CD8-positive, alpha-beta memory T cell (primary cell): ENCODE data around the gene VEGFB. TPM values are rescaled to one million over a fixed set of nuclear protein-coding genes. Genes with fewer than 3 reads are reported as not detected.
A peak's percentile ranks its signal among the peaks of the same experiment; 100 is the strongest.

Experiments
- CTCF ChIA-PET: fragments of 350-600 bp; sonication (Branson Sonifier 250); formaldehyde crosslinking; loops from one replicate; lab custom pipeline; 2021; ENCODE audit warnings: antibody characterized with exemption; lab: Charles Lee
- POLR2A ChIA-PET: fragments of 350-600 bp; sonication (Branson Sonifier 250); formaldehyde crosslinking; loops from one replicate; lab custom pipeline; 2021; ENCODE audit warnings: antibody characterized with exemption; lab: Charles Lee
- DNase-seq, 5 donors: peaks; one replicate each; pipeline versions ENCODE4 v3.0.0 to v3.0.0-alpha.2; 2020 to 2022; ENCODE audit warnings: mixed read lengths in 1 of 5
- H3K27ac ChIP-seq: one replicate; pipeline ENCODE4 v1.7.0; 2013; ENCODE audit warnings: low read depth, mild to moderate bottlenecking, low read length, moderate library complexity
- H3K27me3 ChIP-seq: 2 replicates; pipeline ENCODE4 v1.7.0; 2013; ENCODE audit warnings: low read length, mild to moderate bottlenecking; ENCODE audit not compliant: insufficient read depth, poor library complexity, severe bottlenecking
- H3K36me3 ChIP-seq: 2 replicates; pipeline ENCODE4 v1.7.0; 2013; ENCODE audit warnings: mild to moderate bottlenecking, low read length, moderate library complexity; ENCODE audit not compliant: insufficient read depth
- H3K4me1 ChIP-seq: 2 replicates; pipeline ENCODE4 v1.7.0; 2013; ENCODE audit warnings: mild to moderate bottlenecking, low read length, moderate library complexity; ENCODE audit not compliant: insufficient read depth
- H3K4me3 ChIP-seq: 2 replicates; pipeline ENCODE4 v1.7.0; 2013; ENCODE audit warnings: mild to moderate bottlenecking, low read length
- H3K9me3 ChIP-seq: 2 replicates; pipeline ENCODE4 v1.7.0; 2013; ENCODE audit warnings: mild to moderate bottlenecking, low read length
- H3K27ac Mint-ChIP-seq, 8 donors: one replicate each; pipeline ENCODE4 v1.8.0; 2020 to 2021; ENCODE audit warnings: mixed read lengths in 8 of 8, mild to moderate bottlenecking in 6 of 8, inconsistent platforms in 3 of 8, moderate library complexity in 3 of 8
- H3K27me3 Mint-ChIP-seq, 2 donors: one replicate each; pipeline ENCODE4 v1.8.0; 2020 to 2021; ENCODE audit warnings: mixed read lengths in 2 of 2, mild to moderate bottlenecking in 1 of 2, moderate library complexity in 1 of 2
- H3K36me3 Mint-ChIP-seq, 3 donors: one replicate each; pipeline ENCODE4 v1.8.0; 2020 to 2021; ENCODE audit warnings: mixed read lengths in 3 of 3, inconsistent platforms in 1 of 3, mild to moderate bottlenecking in 1 of 3
- H3K4me1 Mint-ChIP-seq, 3 donors: one replicate each; pipeline ENCODE4 v1.8.0; 2020 to 2021; ENCODE audit warnings: mixed read lengths in 3 of 3, inconsistent platforms in 1 of 3, mild to moderate bottlenecking in 1 of 3
- H3K4me3 Mint-ChIP-seq, 7 donors: one replicate each; pipeline ENCODE4 v1.8.0; 2020 to 2021; ENCODE audit warnings: mixed read lengths in 7 of 7, mild to moderate bottlenecking in 6 of 7, moderate library complexity in 4 of 7, inconsistent platforms in 2 of 7
- H3K9me3 Mint-ChIP-seq, 5 donors: one replicate each; pipeline ENCODE4 v1.8.0; 2020 to 2022; ENCODE audit warnings: mixed read lengths in 5 of 5, mild to moderate bottlenecking in 3 of 5, moderate library complexity in 2 of 5, inconsistent platforms in 1 of 5
- polyA plus RNA-seq: library from polyadenylated mRNA; unstranded; fragments of 300-500 nt; fragmentation: Illumina TruSeq; gene quantifications from one replicate; pipeline ENCODE4 v1.2.3, GENCODE V29; 2021
- total RNA-seq, 2 experiments: library from RNA; stranded (reverse); gene quantifications; one replicate each; pipeline ENCODE4 v1.2.3, GENCODE V29; 2021

VEGFB gene
- total and polyA plus RNA-seq, 3 experiments from 2014 or later: 19.0 to 77.0 (median 71.9) TPM

GRCh38 chr11:64247729-64248531 lies 13.5 kb downstream of the VEGFB start:
- Mint-ChIP-seq H3K36me3 (peaks cover 0 to 15% (median 0%) of the 10 kb centered on the region in 3 donors), H3K9me3 (no peaks in the 10 kb centered on the region), H3K27ac (peak overlapping the region in 6 of 8 donors; percentile 14 to 89 (median 82)), H3K27me3 (no peaks in the 10 kb centered on the region), H3K4me3 (peak overlapping the region; percentile 74 to 88 (median 78)), H3K4me1 (peaks cover 26 to 56% (median 28%) of the 10 kb centered on the region in 3 donors)
- no peaks in the 10 kb centered on the region for H3K27me3 ChIP-seq
- peaks cover 42% of the 10 kb centered on the region for H3K4me1 ChIP-seq
- peak overlapping the region; percentile 67 for H3K27ac ChIP-seq
- POLR2A ChIA-PET: interaction anchor here (0.6 to 4.3 kb wide), 5 partner anchors 18 to 70 kb away, joined by 3 to 44 read pairs (median 8); partner anchors contain the start of genes ESRRA, NUDT22, PRDX5 and TRPT1
- CTCF ChIA-PET: interaction anchor here (0.9 to 13.4 kb wide), 4 partner anchors 16 to 55 kb away, joined by 4 to 124 read pairs (median 80); partner anchors contain the start of genes CATSPERZ, ESRRA and FERMT3
- no peaks in the 10 kb centered on the region for H3K9me3 ChIP-seq
- no peak for DNase-seq
- no peak overlapping the region for H3K4me3 ChIP-seq
- no peaks in the 10 kb centered on the region for H3K36me3 ChIP-seq

- H3K27me3 Mint-ChIP-seq: no peaks in the 10 kb centered on the region
These were observed 14.2 kb downstream of the VEGFB start for GRCh38 chr11:64248578-64248977.

GRCh38 chr11:64249038-64249437 lies 14.7 kb downstream of the VEGFB start:
- peaks cover 0 to 6% (median 0%) of the 10 kb centered on the region in 3 donors for H3K36me3 Mint-ChIP-seq
- no peaks in the 10 kb centered on the region for H3K9me3 Mint-ChIP-seq
- peaks cover 40% of the 10 kb centered on the region for H3K4me1 ChIP-seq
- no peak overlapping the region for H3K27ac ChIP-seq
- H3K27ac Mint-ChIP-seq: peak overlapping the region in 2 of 8 donors; percentile 61 to 82
- CTCF ChIA-PET: interaction anchor here (1.4 to 13.4 kb wide), 4 partner anchors 19 to 64 kb away, joined by 4 to 124 read pairs (median 52); partner anchors contain the start of genes CATSPERZ, DNAJC4, ESRRA and STIP1
- POLR2A ChIA-PET: interaction anchor here (0.9 to 4.3 kb wide), 2 partner anchors 18 to 21 kb away, joined by 3 to 44 read pairs; no protein-coding TSS in a partner anchor
- no peaks in the 10 kb centered on the region for H3K9me3 ChIP-seq
- no peaks in the 10 kb centered on the region for H3K27me3 ChIP-seq
- H3K4me3 Mint-ChIP-seq: peak overlapping the region in 2 of 7 donors; percentile 12 to 88
- H3K4me3 ChIP-seq: no peak overlapping the region
- H3K36me3 ChIP-seq: no peaks in the 10 kb centered on the region
- no peak for DNase-seq
- no peaks in the 10 kb centered on the region for H3K27me3 Mint-ChIP-seq
- H3K4me1 Mint-ChIP-seq: peaks cover 21 to 55% (median 21%) of the 10 kb centered on the region in 3 donors

More at GRCh38 chr11:64248578-64248977, 14.2 kb downstream of the VEGFB start:
- H3K4me3 ChIP-seq: no peak overlapping the region
- CTCF ChIA-PET: interaction anchor here (8.1 to 13.4 kb wide), 2 partner anchors 22 to 54 kb away, joined by 97 to 124 read pairs; partner anchors contain the start of genes CATSPERZ and ESRRA
- H3K9me3 ChIP-seq: no peaks in the 10 kb centered on the region
- no peak overlapping the region for H3K27ac ChIP-seq
- H3K27me3 ChIP-seq: no peaks in the 10 kb centered on the region
- Mint-ChIP-seq H3K27ac (peak overlapping the region in 1 of 8 donors; percentile 82), H3K4me3 (peak overlapping the region in 5 of 7 donors; percentile 12 to 88 (median 84)), H3K9me3 (no peaks in the 10 kb centered on the region), H3K4me1 (peaks cover 20 to 55% (median 23%) of the 10 kb centered on the region in 3 donors), H3K36me3 (peaks cover 0 to 10% (median 0%) of the 10 kb centered on the region in 3 donors)
- no peaks in the 10 kb centered on the region for H3K36me3 ChIP-seq
- no peak for DNase-seq
- H3K4me1 ChIP-seq: peaks cover 40% of the 10 kb centered on the region
- POLR2A ChIA-PET: interaction anchor here (4.3 kb wide), 1 partner anchor 21 kb away, joined by 44 read pairs; no protein-coding TSS in a partner anchor

GRCh38 chr11:64249563-64250414 lies 15.4 kb downstream of the VEGFB start:
- Histone ChIP-seq H3K4me1 (peaks cover 39% of the 10 kb centered on the region), H3K36me3 (no peaks in the 10 kb centered on the region), H3K27ac (no peak overlapping the region), H3K4me3 (no peak overlapping the region), H3K27me3 (no peaks in the 10 kb centered on the region), H3K9me3 (no peaks in the 10 kb centered on the region)
- ChIA-PET POLR2A (interaction anchor here (0.8 to 2.3 kb wide), 4 partner anchors 9 to 43 kb away, joined by 3 to 7 read pairs (median 4); partner anchors contain the start of genes FERMT3 and FKBP2), CTCF (interaction anchor here (0.9 to 13.4 kb wide), 14 partner anchors 9 to 68 kb away, joined by 3 to 124 read pairs (median 6); partner anchors contain the start of genes CATSPERZ, DNAJC4, ESRRA and FERMT3)
- DNase-seq: no peak
- peaks cover 0 to 3% (median 0%) of the 10 kb centered on the region in 3 donors for H3K36me3 Mint-ChIP-seq
- peaks cover 21 to 51% (median 21%) of the 10 kb centered on the region in 3 donors for H3K4me1 Mint-ChIP-seq
- H3K27me3 Mint-ChIP-seq: no peaks in the 10 kb centered on the region
- peak overlapping the region; percentile 28 to 88 (median 53) for H3K4me3 Mint-ChIP-seq
- H3K9me3 Mint-ChIP-seq: no peaks in the 10 kb centered on the region
- H3K27ac Mint-ChIP-seq: peak overlapping the region in 2 of 8 donors; percentile 17 to 81

GRCh38 chr11:64250415-64251015 lies 16.1 kb downstream of the VEGFB start:
- Mint-ChIP-seq H3K9me3 (no peaks in the 10 kb centered on the region), H3K27me3 (no peaks in the 10 kb centered on the region), H3K4me1 (peaks cover 15 to 44% (median 21%) of the 10 kb centered on the region in 3 donors), H3K36me3 (peaks cover 0 to 6% (median 0%) of the 10 kb centered on the region in 3 donors), H3K27ac (peak overlapping the region in 2 of 8 donors; percentile 65 to 81), H3K4me3 (peak overlapping the region; percentile 43 to 88 (median 85))
- no peak for DNase-seq
- CTCF ChIA-PET: interaction anchor here (0.9 to 13.4 kb wide), 16 partner anchors 9 to 67 kb away, joined by 3 to 124 read pairs (median 6); partner anchors contain the start of genes CATSPERZ, DNAJC4, ESRRA and FERMT3
- peak overlapping the region; percentile 23 for H3K4me3 ChIP-seq
- H3K27me3 ChIP-seq: no peaks in the 10 kb centered on the region
- POLR2A ChIA-PET: interaction anchor here (0.6 to 2.3 kb wide), 6 partner anchors 8 to 58 kb away, joined by 3 to 7 read pairs (median 4); partner anchors contain the start of genes FERMT3 and FKBP2
- peaks cover 31% of the 10 kb centered on the region for H3K4me1 ChIP-seq
- H3K36me3 ChIP-seq: no peaks in the 10 kb centered on the region
- H3K9me3 ChIP-seq: no peaks in the 10 kb centered on the region
- H3K27ac ChIP-seq: no peak overlapping the region

GRCh38 chr11:64251016-64251752 lies 16.8 kb downstream of the VEGFB start, which contains the start of gene PLCB3:
PLCB3 (plus strand) TSS chr11:64251530; CDS start chr11:64251650, 120 bp downstream.
- H3K4me1 Mint-ChIP-seq: peaks cover 12 to 37% (median 15%) of the 10 kb centered on the region in 3 donors
- no peaks in the 10 kb centered on the region for H3K9me3 ChIP-seq
- H3K27me3 Mint-ChIP-seq: no peaks in the 10 kb centered on the region
- no peaks in the 10 kb centered on the region for H3K27me3 ChIP-seq
- POLR2A ChIA-PET: interaction anchor here (0.5 to 2.3 kb wide), 6 partner anchors 9 to 57 kb away, joined by 3 to 9 read pairs (median 3); partner anchors contain the start of gene FERMT3
- H3K4me1 ChIP-seq: peaks cover 26% of the 10 kb centered on the region
- DNase-seq: peak; percentile 50 to 79 (median 61)
- H3K27ac ChIP-seq: peak within 1 kb of the TSS; percentile 65
- H3K9me3 Mint-ChIP-seq: no peaks in the 10 kb centered on the region
- peak within 1 kb of the TSS in 5 of 8 donors; percentile 65 to 84 (median 82) for H3K27ac Mint-ChIP-seq
- H3K4me3 ChIP-seq: peak within 1 kb of the TSS; percentile 66
- H3K4me3 Mint-ChIP-seq: peak within 1 kb of the TSS; percentile 84 to 96 (median 88)
- no peaks in the 10 kb centered on the region for H3K36me3 ChIP-seq
- CTCF ChIA-PET: interaction anchor here (0.8 to 13.4 kb wide), 19 partner anchors 8 to 91 kb away, joined by 3 to 124 read pairs (median 6); partner anchors contain the start of genes CATSPERZ, DNAJC4, ESRRA and FERMT3
- peaks cover 0 to 10% (median 0%) of the 10 kb centered on the region in 3 donors for H3K36me3 Mint-ChIP-seq
